ENCODE data around the gene DGLUCY.
"Not testable (repeated sequence)": the region's sequence is repeated elsewhere in the genome, so short reads cannot be mapped to it uniquely, and the experiment has no call there.

DGLUCY gene

DNA sequence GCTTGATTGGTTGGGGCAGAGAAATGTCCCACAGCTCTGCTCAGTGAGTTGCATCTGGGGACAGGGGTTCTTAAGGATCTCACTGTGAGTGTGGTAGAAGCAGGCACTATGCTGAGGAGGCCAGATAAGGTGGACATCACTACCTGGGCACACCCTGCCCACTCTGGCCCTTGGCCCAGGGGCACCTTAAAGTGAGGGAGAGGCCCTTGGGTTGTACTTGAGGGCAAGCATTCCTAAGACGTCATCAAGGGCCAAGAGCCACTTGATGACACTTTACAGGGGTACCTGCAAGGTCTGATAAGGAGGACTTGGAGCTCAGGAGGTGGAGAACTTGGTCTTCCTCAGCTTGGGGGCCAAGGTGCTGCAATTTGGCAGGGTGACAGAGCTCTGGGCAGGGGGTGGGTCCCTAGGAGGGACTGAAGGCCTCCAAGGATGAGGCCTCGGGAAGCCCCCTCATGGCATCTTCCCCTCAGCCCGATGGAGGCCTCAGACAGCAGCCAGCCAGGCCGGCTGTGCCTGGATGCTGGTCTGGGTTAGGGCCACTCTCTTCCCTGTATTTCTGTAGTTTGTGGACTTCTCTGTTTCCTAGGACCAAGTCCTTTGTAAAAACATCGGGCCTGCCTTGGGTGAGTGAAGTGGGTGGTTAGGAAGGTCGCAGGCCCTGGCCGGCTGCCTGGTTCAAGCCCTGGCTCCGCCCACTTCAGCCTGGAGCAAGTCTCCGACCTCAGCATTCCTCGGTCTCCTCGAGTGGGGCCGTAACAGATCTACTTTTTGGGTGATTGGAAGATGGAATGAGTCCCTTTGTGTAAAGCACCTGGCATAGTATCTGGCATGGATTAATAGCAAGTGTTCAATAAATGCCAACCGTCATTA, 105.9 kb downstream of the DGLUCY start:
- DNase-seq: no peak

DNA sequence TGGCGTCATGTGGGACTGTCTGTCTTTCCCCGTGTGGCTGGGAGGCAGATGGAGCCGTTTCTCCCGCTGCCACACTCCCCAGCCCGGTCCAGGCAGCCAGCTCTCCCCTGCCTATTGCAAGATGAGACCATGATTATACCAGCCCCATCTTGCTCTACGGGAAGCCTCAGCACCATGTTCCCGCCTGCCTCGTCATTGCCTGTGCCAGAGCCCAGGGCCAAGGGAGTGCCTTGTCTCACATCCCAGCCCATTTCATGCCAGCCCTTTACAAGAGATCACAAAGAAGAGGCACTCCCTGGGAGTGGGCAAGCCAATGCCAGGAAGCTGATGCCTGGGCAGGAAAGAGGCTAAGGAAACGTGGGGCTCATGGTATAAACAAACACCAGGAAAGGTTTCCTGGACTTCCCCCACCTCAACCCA, 106.7 kb downstream of the DGLUCY start:
- DNase-seq: peak; percentile 98

DNA sequence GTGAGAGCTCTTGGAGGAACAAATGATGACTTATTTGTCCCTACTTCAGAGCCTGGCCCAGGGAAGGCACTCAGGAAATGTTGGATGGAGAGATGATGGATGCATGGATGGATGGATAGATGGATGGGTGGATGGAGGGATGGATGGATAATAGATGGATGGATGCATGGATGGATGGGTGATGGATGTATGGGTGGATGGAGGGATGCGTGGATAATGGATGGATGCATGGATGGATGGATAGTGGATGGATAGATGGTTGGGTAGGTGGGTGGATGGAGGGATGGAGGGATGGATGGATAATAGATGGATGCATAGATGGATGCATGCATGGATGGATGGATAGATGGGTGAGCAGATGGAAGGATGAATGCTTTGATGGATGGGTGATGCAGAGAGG, 107.4 kb downstream of the DGLUCY start:
- DNase-seq: peak; percentile 24

DNA sequence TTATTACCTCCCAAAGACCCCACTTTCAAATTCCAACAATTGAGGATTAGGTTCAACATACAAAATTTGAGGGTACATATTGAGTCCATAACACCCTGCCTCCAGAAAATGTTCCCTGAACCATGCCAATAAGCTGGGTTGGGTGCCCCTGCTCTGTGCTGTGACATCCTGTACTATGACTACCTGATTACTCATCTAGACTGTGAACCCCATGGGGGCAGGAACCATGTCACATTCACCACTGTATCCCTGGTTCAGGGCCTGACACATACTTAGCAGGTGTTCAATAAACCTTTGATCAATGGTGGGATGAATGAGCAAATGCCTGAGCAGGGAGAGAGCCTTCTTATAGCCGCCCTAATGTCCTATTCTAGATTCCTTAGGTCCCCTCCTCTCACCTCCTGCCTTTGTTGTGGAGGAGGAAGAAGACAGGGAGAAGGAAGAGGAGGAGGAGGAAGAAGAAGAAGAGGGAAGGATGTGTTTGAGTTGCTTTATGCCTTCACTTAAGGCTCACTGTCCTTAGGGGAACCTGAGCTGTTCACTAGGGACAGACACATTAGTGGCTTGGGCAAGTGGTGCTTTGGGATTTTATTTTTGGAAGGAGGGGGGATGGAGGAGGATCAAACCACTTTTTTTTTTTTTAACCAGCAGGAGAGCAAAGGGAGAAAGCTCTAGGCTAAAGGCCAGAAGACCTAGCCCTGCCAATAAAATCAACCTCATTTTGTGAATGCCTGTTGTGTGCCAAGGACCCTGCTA, 109.3 kb downstream of the DGLUCY start:
- no peak for DNase-seq

DNA sequence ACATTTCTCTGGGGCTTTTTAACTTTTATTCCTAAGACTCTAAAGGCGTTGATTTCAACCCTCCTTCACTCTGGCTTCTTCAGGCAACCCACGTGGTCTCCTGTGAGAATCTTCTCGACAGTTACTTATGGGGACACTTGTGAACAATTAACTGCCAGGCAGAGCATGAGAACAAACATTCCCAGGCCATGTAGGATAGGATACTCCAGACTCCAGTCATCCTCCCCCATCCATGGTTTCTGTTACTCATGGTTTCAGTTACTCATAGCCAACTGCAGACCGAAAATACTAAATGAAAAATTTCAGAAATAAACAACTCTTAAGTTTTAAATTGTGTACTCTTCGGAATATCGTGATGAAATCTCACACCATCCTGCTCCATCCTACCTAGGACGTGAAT, 111.2 kb downstream of the DGLUCY start:
- no peak for DNase-seq

DNA sequence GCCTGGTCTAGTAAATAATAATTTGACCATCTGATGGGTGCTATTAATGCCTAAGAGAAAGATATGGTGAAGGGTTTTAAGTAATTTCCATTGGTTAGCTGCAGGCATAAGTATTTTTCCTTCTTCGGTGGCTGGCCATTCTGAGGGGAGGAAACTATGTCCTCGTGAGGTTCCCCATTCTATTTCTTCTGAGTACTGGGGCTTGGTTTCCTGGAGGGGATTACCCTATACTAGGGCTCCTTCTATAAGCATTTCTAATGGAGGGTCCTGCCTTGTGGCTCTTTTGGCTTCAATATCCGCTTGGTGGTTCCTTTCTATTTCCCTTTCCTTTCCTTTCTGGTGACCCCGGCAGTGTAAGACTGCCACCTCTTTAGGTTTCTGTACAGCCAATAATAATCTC, 112.5 kb downstream of the DGLUCY start:
- DNase-seq: not testable (repeated sequence)

DNA sequence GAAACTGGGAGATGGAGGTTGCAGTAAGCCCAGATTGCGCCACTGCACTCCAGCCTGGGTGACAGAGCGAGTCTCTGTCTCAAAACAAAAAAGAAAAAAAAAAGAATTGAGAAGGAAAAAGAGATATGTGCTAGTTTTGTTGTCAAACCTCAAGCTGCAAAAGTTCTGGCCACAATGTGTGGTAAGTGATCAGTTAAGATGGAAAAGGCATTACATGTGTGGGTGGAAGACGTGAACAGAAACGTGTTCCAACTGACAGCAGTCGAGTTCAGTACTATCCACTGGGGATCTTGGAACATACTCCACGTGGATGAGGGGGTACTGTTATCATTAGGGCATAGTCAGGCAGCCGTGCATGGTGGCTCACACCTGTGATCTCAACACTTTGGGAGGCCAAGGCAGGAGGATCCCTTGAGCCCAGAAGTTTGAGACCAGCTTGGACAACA, 113.3 kb downstream of the DGLUCY start:
- DNase-seq: no peak

DNA sequence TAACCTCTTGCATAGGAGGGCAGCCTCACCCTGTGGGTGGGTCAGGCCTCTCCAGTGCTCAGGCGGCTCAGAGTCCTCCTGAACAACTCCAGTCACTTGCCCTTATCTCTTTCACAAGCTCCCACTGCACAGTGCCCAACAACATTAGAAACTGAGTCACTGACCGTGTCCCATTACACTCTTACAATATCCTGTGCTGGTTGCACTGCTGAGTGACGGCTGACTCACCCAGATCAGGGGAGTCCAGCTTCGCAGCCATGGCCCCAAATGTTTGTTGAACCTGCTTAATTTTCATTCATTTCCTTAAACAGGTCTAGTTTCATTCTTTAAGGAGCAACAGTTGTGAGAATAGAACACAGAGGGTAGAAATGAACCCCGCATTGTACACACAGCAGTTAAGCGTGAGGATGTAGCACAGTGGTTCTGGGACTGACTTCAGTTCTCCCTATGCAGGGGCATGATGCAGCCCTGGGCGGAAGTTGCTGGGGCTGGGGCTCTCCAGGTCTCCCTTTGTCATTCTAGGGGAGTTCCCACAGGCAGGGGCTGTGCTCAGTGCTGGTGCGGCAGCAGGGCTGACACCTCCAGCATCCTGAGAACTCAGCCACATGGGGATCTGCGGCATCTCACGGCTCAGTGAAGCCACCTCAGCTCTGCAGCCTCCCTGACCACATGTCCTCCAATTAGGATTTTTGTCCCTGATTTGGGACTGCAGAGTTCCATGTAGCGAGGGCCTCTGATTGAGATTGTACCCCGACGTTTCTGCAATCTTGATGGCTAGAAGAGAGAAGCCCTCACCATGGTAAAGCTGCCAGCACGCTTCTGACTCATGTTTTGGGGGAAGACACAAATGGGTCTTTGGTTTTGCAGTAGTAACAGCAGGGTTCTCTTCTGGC, 114.5 kb downstream of the DGLUCY start:
- DNase-seq: no peak

DNA sequence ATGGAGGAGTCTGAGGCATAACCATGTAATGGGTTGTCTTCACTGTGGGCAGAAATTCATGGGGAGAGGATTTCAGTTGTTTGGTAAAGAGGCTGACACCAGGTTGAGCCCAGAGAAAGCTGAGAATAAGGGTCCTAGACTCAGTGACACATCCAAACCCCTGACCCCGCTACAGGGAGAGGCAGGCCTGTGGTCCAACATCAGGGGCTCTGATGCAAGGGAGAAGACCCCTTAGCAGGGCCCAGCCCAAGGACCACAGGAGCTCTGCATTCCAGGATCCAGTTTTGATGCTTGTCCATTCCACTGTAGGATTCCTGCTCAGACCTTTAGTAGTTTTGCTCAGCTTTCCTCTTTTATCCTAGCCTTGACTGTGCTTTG, 115.1 kb downstream of the DGLUCY start:
- DNase-seq: no peak

DNA sequence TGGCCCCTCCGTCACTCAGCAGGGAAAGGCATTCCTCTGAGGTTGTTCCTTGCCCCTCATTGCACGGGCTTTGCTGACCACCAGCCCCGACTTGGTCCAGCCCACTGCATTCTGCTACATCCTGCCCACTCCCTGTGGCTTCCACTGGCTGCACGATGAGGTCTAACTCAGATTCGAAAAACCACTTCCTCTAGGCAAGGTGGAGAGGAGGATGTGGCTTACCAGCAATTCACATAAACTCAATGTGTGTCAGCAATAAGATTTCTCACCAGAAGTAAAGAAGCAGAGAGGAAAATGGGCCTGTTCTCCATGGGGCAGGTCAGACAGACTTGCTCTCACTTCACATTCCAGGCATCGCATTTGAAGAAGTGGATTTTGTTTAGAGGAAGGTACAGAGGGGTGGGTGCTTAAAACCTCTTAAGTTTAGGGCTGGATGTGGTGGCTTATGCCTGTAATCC, 115.9 kb downstream of the DGLUCY start:
- DNase-seq: no peak

DNA sequence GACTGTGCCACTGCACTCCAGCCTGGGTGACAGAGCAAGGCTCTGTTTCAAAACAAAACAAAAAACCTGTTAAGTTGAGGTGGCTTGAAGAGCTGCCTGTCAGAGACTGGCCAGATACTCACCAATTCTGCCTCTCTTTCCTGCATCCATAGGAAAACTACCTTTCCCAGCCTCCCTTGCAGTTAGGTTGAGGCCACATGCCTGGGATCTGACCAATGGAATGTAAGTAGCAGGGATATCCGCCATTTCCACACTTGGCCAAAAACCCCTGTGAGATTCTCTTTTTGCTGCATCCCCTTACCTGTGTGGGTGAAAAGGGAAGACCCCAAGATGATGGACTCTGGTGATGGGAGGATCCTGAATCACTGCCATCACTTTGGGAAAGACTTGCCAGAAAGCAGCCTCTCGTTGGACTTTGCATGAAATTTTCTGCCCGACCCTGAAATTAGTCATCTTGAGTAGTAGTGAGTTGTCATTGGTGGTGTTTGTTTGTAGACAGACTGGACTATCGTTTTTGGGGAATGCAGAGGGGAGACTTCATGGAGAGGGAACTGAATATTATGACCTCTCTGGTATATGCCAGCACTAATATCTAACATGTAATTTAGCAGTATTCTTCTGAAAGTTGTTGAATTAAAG, 116.6 kb downstream of the DGLUCY start:
- no peak for DNase-seq

DNA sequence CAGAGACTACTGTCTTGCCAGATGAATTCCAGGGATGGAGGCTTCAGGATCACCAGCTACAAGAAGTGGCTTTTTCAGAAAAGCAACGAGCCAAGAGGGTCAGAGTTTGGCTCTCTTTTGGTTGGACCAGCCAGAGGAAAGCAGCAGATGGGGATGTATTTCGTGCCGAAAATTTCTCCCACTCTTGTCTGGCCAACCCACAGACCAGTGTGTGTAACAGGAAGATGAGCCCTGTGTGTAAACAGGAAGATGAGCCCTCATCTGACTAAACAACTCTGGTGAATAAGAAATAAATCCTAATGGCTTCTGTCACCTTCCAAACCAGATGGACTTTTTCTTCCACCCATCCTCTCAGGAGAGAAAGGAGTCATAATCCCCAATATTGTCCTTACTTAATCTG, 117.6 kb downstream of the DGLUCY start:
- no peak for DNase-seq

DNA sequence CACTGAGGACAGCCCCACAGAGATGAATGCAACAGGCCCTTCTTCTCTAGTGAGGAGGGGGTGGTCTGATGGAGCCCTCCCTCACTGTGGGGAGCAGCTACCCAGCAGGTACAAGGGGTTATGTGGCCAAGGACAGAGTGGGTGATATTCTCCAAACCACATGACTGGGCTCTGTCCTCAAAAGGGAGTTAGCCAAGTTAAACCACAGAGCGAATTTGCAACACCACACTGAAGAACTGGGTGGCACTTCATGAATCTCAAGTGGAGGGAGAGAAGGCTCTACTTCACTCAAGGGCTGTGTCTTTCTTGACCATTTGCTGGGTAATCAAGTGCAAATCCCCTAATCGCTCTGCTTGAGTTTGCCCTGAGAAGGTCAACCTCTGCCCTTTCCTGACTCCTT, 118.2 kb downstream of the DGLUCY start:
- no peak for DNase-seq

DNA sequence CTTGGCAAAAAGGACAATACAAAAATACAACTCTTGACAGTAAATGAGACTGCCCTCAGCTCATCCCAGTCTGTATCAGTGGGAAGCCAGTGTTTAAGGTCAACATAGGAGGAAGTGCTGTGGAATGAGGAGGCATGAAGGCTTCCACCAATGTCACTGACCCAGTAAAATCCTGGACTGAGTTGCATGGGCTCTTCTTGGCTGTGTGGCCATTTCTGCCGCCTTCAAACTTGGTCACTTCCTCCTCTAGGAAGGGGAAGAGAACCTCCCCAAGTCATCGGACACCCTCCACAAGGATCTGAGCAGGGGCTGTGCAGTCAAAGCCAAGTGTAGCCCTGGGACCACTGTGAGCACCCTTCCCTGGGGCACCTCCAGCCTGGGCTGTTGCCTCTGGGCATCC, 118.7 kb downstream of the DGLUCY start:
- DNase-seq: no peak

DNA sequence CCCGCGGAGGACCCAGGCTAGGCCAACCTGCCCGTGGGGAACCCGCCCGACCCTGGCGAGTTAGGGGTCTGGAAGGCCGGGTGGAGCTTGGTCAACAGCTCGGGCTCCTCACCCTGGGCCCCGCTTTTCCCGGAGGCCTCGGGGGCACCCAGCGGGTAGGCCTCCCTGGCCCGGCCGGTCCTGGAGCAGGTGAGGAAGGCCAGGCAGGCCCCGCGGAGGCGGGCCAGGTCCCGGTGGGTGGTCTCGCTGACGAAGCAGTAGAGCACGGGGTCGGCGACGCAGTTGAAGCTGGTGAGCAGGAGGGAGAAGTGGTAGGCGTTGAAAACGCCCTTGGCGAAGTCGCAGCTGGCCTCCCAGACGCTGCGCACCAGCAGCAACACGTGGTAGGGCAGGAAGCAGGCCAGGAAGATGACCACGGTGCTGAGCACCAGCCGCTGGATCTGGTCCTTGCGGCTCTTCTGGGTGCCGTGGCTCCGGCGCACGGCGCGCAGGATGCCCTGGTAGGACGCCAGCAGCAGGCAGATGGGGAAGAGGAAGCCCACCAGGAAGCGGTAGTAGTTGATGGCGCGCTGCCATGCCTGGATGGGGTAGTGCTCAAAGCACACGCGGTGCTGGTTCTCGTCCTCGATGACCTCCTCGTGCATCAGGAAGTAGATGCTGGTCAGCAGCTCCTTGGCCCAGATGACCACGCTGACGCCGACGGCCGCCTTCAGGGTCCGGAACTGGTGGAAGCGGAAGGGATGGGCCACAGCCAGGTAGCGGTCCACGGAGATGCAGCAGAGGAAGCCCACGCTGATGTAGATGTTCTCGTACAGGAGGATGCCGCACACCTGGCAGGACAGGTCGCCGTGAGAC, 120.3 kb downstream of the DGLUCY start:
- DNase-seq: no peak

DNA sequence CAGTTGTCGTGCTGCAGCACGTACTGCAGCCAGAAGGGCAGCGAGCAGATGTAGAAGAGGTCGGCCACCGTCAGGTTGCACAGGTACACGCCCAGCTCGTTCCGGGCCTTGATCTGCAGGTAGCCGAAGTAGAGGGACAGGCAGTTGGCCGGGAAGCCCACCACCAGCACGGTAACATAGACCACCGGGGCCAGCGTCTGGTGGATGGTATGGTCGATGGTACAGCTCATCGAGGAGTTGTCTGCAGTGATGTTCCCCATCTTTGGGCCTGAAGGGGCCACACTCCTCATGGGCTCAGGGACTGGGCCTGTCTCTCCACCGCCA, 120.9 kb downstream of the DGLUCY start:
- DNase-seq: no peak

DNA sequence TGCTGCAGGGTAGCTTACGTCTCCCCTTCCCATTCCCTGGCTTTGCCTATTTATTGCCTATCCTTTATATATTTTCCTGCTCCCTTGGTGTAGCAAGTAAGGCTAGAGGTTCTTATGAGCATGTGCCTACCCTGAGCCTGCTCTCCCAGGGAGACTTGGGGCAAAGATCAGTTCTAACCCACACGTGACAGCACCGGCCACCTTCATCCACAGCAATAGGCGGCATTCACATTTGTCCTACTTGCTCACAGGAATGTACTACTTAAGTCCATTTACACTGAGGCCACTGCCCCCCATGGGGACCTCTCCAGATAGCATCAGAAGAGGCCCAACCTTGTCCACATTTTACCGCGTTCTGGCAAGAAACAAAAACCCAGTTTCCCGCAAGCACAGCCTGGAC, 122.0 kb downstream of the DGLUCY start:
- no peak for DNase-seq

DNA sequence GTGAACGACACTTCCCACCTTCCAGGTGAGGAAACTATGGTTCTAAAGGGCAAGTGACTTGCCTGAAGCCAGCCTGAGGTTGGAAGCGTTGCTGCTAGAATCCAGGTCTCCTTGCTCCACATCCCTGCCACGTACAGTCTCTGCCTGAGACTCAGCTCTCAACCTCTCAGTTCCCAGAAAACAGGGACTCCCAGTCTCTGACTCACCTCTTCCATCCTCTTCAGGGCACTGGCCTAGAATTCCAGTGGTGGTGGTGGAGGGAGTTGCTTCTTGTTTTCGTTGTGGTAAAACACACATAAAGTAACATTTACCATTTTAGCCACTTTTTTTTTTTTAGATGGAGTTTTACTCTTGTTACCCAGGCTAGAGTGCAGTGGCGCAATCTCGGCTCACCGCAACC, 123.3 kb downstream of the DGLUCY start:
- DNase-seq: no peak

DNA sequence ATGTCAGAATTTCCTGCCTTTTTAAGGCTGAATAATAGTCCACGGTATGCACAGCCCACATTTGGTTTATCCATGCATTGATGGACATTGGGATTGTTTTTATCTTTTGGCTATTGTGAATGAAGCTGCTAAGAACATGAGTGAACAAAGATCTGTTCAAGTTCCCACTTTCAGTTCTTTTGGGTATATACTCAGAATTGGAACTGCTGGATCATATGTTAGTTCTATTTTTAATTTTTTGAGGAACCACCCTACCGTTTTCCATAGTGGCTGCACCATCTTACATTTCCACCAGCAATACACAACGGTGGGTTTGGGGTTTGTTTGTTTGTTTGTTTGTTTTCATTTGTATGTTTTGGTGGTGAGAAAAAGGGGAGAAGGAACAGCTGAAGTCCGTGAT, 124.2 kb downstream of the DGLUCY start:
- DNase-seq: no peak

DNA sequence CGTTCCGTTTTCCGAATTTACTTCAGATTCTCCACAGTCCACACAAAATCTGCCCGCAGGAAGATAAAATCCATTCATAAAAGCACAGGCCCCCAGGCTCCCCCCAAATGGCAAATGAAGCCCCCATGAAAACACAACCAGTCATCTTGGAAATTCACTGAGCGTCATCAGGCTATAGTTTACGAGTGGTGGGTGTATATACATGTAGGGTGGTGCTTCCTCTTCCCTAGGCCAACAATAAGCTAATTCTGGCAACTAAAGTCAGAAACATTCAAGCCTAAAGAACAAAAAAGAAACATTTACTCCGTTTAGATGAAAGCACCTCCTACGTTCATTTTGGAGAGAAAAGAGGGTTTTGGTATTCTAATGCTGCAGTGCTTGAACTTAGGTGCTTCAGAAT, 124.8 kb downstream of the DGLUCY start:
- DNase-seq: no peak

DNA sequence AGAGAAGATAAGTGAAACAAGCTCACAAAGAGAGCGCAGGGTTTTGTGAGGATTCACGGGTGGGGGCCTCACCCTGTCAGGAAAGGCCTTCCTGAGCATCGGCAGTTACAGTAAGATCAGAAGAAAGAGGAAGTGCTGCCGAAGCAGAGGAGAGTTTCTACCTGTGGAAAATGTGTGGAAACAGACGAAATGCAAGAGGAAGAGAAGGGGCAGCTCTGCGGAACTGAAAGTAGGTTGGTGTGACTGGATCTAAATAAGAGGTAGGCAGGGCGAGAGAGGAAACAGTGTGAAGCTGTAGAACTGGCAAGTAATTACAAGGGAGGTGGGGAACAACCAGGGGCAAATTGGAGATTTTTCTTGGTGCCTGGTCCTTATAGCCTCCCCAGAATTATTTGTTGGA, 128.0 kb downstream of the DGLUCY start:
- no peak for DNase-seq

DNA sequence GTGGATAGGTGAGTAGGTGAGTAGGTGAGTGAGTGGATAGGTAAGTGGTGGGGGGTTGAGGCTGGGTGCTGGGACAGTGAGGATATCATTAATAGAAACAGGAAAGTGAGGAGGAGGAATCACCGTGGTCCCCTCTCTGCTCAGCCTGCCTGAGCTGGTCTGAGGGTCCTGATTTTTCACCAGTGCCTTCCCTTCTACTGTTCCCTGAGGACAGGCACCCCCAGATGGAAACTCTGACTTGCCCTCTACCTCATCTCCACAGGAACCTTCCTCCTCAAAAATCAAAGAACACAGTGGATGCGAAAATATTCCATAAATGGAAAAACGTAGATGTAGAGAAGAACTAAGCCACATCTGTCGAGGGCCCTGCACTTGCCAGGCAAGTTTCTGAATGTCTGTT, 128.8 kb downstream of the DGLUCY start:
- no peak for DNase-seq
